Parathyroid adenoma (tissue), 2 donors: ENCODE results near the gene CCDC141.

Source experiments
- H2AFZ ChIP-seq: fragments of 300-600 bp; sonication (generic); one replicate; pipeline ENCODE4 v1.7.0; 2017; ENCODE audit warnings: antibody characterized with exemption, mild to moderate bottlenecking
- H3K27ac ChIP-seq: fragments of 300-600 bp; sonication (generic); one replicate; pipeline ENCODE4 v1.7.0; 2017
- H3K27me3 ChIP-seq: fragments of 300-600 bp; sonication (generic); one replicate; pipeline ENCODE4 v1.7.0; 2017; ENCODE audit warnings: low read length; ENCODE audit not compliant: control insufficient read depth, insufficient read depth
- H3K36me3 ChIP-seq: fragments of 300-600 bp; sonication (generic); one replicate; pipeline ENCODE4 v1.7.0; 2017; ENCODE audit warnings: low read length; ENCODE audit not compliant: control insufficient read depth, insufficient read depth
- H3K4me1 ChIP-seq: fragments of 300-600 bp; sonication (generic); one replicate; pipeline ENCODE4 v1.7.0; 2017; ENCODE audit warnings: control low read depth
- H3K4me2 ChIP-seq: fragments of 300-600 bp; sonication (generic); one replicate; pipeline ENCODE4 v1.7.0; 2017; ENCODE audit warnings: low read length
- H3K4me3 ChIP-seq: fragments of 300-600 bp; sonication (generic); one replicate; pipeline ENCODE4 v1.7.0; 2017; ENCODE audit warnings: low read depth, low read length
- H3K79me2 ChIP-seq: fragments of 300-600 bp; sonication (generic); one replicate; pipeline ENCODE4 v1.7.0; 2017; ENCODE audit warnings: control low read depth
- H3K9ac ChIP-seq: fragments of 300-600 bp; sonication (generic); one replicate; pipeline ENCODE4 v1.7.0; 2017; ENCODE audit warnings: mild to moderate bottlenecking
- H3K9me3 ChIP-seq: fragments of 300-600 bp; sonication (generic); one replicate; pipeline ENCODE4 v1.7.0; 2017; ENCODE audit warnings: low read length; ENCODE audit not compliant: control insufficient read depth
- CTCF ChIP-seq: fragments of 300-600 bp; sonication (generic); IDR thresholded peaks from one replicate; pipeline ENCODE4 v1.7.0; 2017; ENCODE audit warnings: antibody characterized with exemption, mild to moderate bottlenecking
- donor health status: primary hyperparathyroidism.

Gene CCDC141

GRCh38 chr2:178787155-178787554 lies 262.8 kb downstream of the CCDC141 start:
- Histone ChIP-seq H3K27ac (no peak overlapping the region), H3K9me3 (no peaks in the 10 kb centered on the region), H3K4me2 (no peak overlapping the region), H3K79me2 (no peaks in the 10 kb centered on the region), H3K4me1 (no peaks in the 10 kb centered on the region), H3K36me3 (no peaks in the 10 kb centered on the region), H3K4me3 (no peak overlapping the region), H2AFZ (no peak overlapping the region), H3K27me3 (no peaks in the 10 kb centered on the region), H3K9ac (no peak overlapping the region)
- TF ChIP-seq CTCF: no peak

- Histone ChIP-seq H3K9ac (no peak overlapping the region), H3K4me2 (no peak overlapping the region), H3K79me2 (no peaks in the 10 kb centered on the region), H3K27me3 (no peaks in the 10 kb centered on the region), H3K9me3 (no peaks in the 10 kb centered on the region), H3K4me1 (no peaks in the 10 kb centered on the region), H3K4me3 (no peak overlapping the region), H3K27ac (no peak overlapping the region), H2AFZ (no peak overlapping the region), H3K36me3 (no peaks in the 10 kb centered on the region)
- TF ChIP-seq CTCF: no peak
Measured at GRCh38 chr2:178783889-178784288, 266.0 kb downstream of the CCDC141 start.

GRCh38 chr2:178782236-178782635 lies 267.7 kb downstream of the CCDC141 start:
- H3K9me3 ChIP-seq: no peaks in the 10 kb centered on the region
- no peak overlapping the region for H3K27ac ChIP-seq
- H3K4me1 ChIP-seq: no peaks in the 10 kb centered on the region
- no peaks in the 10 kb centered on the region for H3K36me3 ChIP-seq
- no peak overlapping the region for H3K4me3 ChIP-seq
- TF ChIP-seq CTCF: no peak
- H3K79me2 ChIP-seq: no peaks in the 10 kb centered on the region
- no peak overlapping the region for H2AFZ ChIP-seq
- no peak overlapping the region for H3K4me2 ChIP-seq
- H3K9ac ChIP-seq: no peak overlapping the region
- no peaks in the 10 kb centered on the region for H3K27me3 ChIP-seq
